Activated T-helper 1 cell treated with anti-CD3 and anti-CD28 coated beads, Interleukin-2, amount 50 U/mL, for 16 hours (primary cell): ENCODE data around the gene ACOXL.

Experiments
- DNase-seq, 2 donors: peaks; one replicate each; pipeline ENCODE4 v3.0.0-alpha.2; 2020; ENCODE audit warnings: low read depth in 1 of 2, low spot score in 1 of 2

Gene ACOXL

DNA sequence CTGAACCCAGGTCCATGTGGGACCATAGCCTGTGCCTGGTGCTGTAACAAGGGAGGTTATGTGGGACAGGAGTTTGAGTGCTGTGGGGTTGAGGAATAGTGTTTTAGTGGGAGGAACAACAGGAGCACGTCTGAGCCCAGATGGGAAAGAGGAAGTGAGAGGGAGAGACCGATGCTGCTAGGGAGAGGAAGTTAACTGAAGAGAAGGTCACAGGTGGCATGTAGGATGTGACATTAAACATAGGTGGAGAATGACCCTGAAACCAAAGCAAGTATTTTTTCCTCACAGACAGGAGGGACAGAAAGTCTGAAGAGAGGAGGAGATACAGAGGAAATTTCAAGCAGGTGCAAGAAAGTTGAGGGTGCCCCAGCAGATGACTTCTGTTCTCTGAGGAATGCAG is 87.8 kb downstream of the ACOXL start:
- no peak for DNase-seq

DNA sequence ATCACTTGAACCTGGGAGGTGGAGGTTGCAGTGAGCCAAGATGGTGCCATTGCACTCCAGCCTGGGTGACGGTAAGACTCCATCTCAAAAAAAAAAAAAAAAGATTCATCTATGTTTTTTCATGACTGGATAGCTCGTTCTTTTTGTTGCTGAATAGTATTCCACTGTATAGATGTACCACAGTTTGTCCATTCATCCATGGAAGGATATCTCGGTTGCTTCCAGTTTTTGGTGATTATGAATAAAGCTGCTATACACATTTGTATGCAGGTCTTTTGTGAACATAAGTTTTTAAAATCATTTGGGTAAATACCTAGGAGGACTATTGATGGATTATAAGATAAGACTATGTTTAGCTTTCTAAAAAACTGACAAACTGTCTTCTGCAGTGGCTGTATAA is 90.8 kb downstream of the ACOXL start:
- no peak for DNase-seq

GRCh38 chr2:110827511-110827910 is 95.1 kb downstream of the ACOXL start:
- DNase-seq = no peak

GRCh38 chr2:110828330-110828729 is 96.0 kb downstream of the ACOXL start:
- DNase-seq = no peak

DNA sequence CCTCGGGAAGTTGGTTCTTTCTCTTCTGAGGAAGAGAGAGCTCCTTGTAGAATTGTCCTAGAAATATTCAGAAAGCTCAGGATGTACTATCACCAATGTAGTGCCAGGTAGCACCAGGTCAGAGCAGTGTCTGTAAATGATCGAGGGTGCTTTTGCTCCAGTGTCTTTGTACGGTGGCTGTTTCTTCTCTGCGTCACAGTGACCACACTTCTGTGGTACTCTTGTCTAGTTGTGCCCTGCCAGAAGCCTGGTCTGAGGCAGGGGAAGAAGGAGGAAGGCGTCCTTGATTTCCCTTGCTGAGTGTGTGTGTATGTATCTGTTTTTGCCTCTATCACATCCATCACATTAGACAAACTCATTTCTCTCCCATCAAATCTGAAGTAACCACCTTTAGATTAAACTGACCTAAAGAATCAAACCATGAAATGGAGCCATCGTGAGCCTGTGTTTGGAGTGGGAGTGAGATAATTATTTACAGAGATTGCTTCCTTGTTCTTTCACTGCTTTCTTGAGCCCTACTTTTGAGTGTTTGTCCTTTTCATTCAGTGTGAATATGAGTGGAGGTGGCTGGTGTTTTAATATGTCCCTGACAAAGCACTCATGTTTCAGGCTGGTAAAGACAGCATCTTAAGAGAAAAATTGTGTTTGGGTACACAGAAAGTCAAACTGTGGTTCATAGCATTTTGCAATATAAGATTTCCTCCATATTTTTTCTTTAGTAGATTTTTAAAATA is 97.2 kb downstream of the ACOXL start:
- DNase-seq = no peak

GRCh38 chr2:110832740-110833139 is 100.4 kb downstream of the ACOXL start:
- no peak for DNase-seq

- no peak for DNase-seq
Measured at GRCh38 chr2:110834134-110834827, 101.9 kb downstream of the ACOXL start.

DNA sequence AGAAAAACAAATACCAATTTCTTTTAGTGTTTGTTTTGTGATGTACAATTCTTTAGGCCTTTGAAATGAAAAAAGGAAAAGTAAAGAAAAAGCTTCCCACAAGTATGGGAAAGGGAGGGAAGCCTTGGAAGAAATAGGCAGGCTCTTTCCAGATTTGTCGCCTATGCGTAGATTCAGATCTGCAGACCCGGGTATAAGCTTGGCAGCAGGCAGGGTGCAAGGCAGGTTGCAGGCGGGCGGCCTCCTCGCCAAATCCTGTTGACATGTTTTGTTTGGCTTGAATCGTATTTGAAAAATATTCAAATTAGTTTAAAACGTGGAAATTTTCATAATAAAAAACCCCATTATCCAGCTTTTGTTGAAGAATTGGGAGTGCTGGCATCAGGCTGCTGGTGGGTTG is 104.3 kb downstream of the ACOXL start:
- no peak for DNase-seq

GRCh38 chr2:110837446-110838409 is 105.4 kb downstream of the ACOXL start:
- DNase-seq = no peak

- no peak for DNase-seq
Measured at GRCh38 chr2:110838657-110839384, 106.4 kb downstream of the ACOXL start.

DNA sequence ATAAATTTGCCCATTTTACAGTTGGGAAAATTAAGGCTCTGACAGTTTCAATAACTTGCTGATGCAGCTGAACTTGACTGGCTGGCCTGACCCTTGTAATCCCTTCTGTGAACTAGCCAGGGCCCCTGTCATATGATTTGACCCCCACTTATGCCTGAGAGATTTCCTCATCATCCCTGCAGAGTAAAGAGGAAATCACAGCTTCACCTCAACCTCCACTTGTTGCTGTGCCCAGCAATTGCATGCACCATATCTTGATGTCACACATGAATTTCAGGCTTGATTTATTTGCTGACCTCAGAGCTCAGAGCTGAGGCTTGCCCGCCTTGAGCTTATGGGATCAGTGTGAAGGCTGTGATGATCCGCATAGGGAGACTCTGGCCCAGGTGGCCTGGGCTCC is 108.1 kb downstream of the ACOXL start:
- no peak for DNase-seq

- no peak for DNase-seq
Measured at GRCh38 chr2:110842048-110842447, 109.7 kb downstream of the ACOXL start.

GRCh38 chr2:110843496-110843895 is 111.1 kb downstream of the ACOXL start:
- DNase-seq = no peak

GRCh38 chr2:110843959-110844510 is 111.7 kb downstream of the ACOXL start:
- no peak for DNase-seq

GRCh38 chr2:110847651-110848050 is 115.3 kb downstream of the ACOXL start:
- DNase-seq = no peak

- DNase-seq = no peak
Measured at GRCh38 chr2:110848071-110848470, 115.7 kb downstream of the ACOXL start.

DNA sequence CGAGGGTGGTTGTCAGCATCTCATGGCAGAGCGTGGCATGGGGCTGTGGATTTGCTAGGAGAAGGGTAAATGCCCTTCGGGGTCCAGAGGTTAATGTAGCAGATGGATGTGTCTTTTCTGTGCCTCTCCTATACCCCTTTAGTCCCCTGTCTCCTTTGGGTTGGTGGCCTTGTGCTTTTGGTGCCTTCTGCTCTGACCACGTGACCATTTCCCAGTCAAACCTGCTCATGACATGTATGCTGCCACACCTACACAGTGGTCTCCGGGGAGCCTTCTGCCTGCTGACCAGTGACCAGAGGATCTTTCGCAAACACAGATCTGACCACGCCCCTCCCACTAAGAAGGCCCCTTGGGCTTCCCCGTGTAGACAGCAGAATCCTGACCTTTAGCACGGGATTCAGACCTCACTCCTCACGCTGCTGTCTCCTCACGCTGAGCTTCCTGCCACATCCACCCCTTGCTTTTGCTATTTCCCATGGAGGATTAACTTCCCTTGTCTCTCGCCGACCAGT is 116.2 kb downstream of the ACOXL start:
- no peak for DNase-seq

DNA sequence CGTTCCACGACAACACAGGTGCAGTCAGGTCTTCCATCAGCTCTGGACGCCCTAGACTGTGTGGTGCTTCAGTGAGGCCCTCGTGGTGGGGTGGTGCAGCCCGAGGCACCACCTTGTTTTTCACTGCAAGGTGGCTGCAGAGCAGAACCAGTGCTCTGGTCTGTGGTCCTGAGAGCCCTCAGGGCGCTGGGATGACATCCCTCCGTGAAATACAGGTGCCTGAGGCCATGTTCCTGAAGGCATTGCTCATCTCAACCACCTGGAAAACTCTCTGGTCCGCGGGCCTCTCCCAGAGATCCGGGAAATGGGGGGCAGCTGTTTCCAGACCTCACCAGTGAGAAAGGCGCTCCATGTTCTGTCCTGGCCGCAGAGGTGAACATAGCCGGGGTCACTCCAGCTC is 119.2 kb downstream of the ACOXL start:
- no peak for DNase-seq

DNA sequence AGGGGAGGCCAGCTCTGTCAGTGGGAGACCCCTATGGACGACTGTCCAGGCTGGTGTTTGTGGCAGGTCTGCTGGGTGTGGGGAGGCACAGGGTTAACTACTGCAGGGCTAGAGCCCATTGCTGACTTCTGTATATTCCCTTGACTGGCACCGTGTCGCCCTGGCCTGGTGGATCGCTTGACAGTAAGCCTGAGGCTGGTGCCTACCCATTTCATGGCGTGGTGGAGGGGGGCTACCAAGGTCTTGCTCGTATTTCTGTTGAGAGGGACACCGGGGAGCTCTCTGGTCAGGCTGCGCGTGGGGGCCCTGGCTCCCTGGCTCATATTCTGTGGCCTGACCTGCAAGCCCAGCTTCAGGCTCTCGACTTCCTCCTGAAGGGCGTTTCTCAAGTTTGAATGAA is 119.7 kb downstream of the ACOXL start:
- DNase-seq = no peak

DNA sequence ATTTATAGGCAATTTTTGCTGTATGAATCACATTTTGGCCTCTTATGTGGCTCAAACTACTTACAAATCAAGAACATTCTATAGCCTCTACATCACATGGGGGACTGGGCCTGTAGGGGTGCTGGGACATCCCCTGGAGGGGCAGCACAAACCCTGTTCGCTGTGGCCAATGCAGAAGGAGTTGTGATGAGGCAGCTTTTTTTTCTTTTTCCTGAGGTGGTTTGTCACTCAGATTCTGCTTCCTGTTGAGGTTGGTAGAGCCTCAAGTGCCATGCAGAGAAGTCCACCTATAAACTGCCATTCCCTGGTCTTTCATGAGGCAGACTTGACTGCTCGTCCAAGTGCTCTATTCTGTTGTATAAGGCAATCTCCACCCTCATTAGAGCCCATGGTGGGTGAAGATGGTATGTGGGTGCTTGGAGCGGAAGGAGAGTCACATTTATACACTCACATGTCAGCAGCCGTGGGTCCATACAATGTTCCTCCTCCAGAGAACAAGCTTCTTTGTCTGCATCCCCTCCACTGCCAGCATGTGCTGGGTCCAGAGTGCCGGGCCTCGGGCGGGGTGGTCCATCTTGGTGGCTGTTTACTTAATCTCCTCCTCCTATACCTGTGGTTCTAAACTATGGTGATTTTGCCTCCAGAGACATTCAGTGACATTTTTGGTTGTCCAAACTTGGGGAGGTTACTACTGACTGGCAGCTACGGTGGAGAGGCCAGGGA is 120.3 kb downstream of the ACOXL start:
- no peak for DNase-seq
